ENCODE measurements around the gene CCDC149.

CCDC149 gene

GRCh38 chr4:24837781-24838180 is 75.1 kb downstream of the CCDC149 start:
- no peak for DNase-seq

- no peak for DNase-seq
Observed at GRCh38 chr4:24837336-24837735, 75.5 kb downstream of the CCDC149 start.

- no peak for DNase-seq
Observed at GRCh38 chr4:24836661-24837242, 76.1 kb downstream of the CCDC149 start.

- DNase-seq: no peak
Observed at GRCh38 chr4:24835696-24836095, 77.1 kb downstream of the CCDC149 start.

- no peak for DNase-seq
Observed at GRCh38 chr4:24831637-24832036, 81.2 kb downstream of the CCDC149 start.

- DNase-seq: no peak
Observed at GRCh38 chr4:24824720-24825119, 88.1 kb downstream of the CCDC149 start.

GRCh38 chr4:24820541-24820940 is 92.3 kb downstream of the CCDC149 start:
- DNase-seq: no peak

- DNase-seq: no peak
Observed at GRCh38 chr4:24816797-24817196, 96.0 kb downstream of the CCDC149 start.

- no peak for DNase-seq
Observed at GRCh38 chr4:24813732-24814131, 99.1 kb downstream of the CCDC149 start.

GRCh38 chr4:24810871-24811631 is 101.8 kb downstream of the CCDC149 start:
- DNase-seq: no peak

- no peak for DNase-seq
Observed at GRCh38 chr4:24809815-24810405, 102.9 kb downstream of the CCDC149 start.

GRCh38 chr4:24809376-24809775 is 103.5 kb downstream of the CCDC149 start:
- no peak for DNase-seq

GRCh38 chr4:24808955-24809354 is 103.9 kb downstream of the CCDC149 start:
- no peak for DNase-seq

GRCh38 chr4:24808261-24808660 is 104.6 kb downstream of the CCDC149 start:
- DNase-seq: no peak

GRCh38 chr4:24807611-24808010 is 105.2 kb downstream of the CCDC149 start:
- no peak for DNase-seq

GRCh38 chr4:24806206-24806990 is 106.4 kb downstream of the CCDC149 start:
- no peak for DNase-seq

GRCh38 chr4:24805566-24805965 is 107.3 kb downstream of the CCDC149 start:
- no peak for DNase-seq

- no peak for DNase-seq
Observed at GRCh38 chr4:24805067-24805466, 107.8 kb downstream of the CCDC149 start.

GRCh38 chr4:24802648-24803047 is 110.2 kb downstream of the CCDC149 start:
- no peak for DNase-seq

- no peak for DNase-seq
Observed at GRCh38 chr4:24801136-24801855, 111.5 kb downstream of the CCDC149 start.

- no peak for DNase-seq
Observed at GRCh38 chr4:24800325-24800895, 112.4 kb downstream of the CCDC149 start.

- no peak for DNase-seq
Observed at GRCh38 chr4:24799544-24800324, 113.1 kb downstream of the CCDC149 start.

Measured in SHP77 treated with DMSO at 0.1 percent for 48 hours (cell line).